HL-60 (cell line): ENCODE data around the gene SOWAHA.

Experiments used
- CTCF ChIP-seq: IDR thresholded peaks from one replicate; pipeline ENCODE4 v1.5.1; 2011; ENCODE audit warnings: low read length, control low read depth, inconsistent platforms; ENCODE audit not compliant: insufficient read depth
- GABPA ChIP-seq: IDR thresholded peaks from 2 replicates; pipeline ENCODE4 v1.6.1; 2012; ENCODE audit warnings: low read depth
- POLR2AphosphoS5 ChIP-seq: IDR thresholded peaks from 2 replicates; pipeline ENCODE4 v1.6.1; 2012; ENCODE audit warnings: low read depth
- REST ChIP-seq: IDR thresholded peaks from 2 replicates; pipeline ENCODE4 v1.6.1; 2012; ENCODE audit warnings: low read depth; ENCODE audit not compliant: insufficient replicate concordance
- SPI1 ChIP-seq: IDR thresholded peaks from 2 replicates; pipeline ENCODE4 v1.6.1; 2012; ENCODE audit warnings: low read depth, mild to moderate bottlenecking, borderline replicate concordance

GRCh38 chr5:132849347-132849746, 36.2 kb downstream of the SOWAHA start:
- no peak for TF ChIP-seq REST
- TF ChIP-seq CTCF: no peak
- TF ChIP-seq GABPA: no peak
- no peak for TF ChIP-seq POLR2AphosphoS5
- TF ChIP-seq SPI1: no peak
